A549 (cell line): ENCODE results near the gene PRKAG2.

Source experiments
- CBX2 ChIP-seq: fragments of 200-600 bp; sonication (generic); IDR thresholded peaks from 2 replicates; pipeline ENCODE4 v1.6.1; 2016; ENCODE audit warnings: low read depth, mild to moderate bottlenecking, borderline replicate concordance
- CEBPB ChIP-seq, 2 experiments: fragments of >200 bp in 1 of 2; sonication (Bioruptor Twin) in 1 of 2; formaldehyde crosslinking in 1 of 2; IDR thresholded peaks; 2 replicates each; pipeline ENCODE4 v1.6.1; 2012 to 2016
- CHD2 ChIP-seq: fragments of 150-350 bp; IDR thresholded peaks from 2 replicates; pipeline ENCODE4 v1.6.1; 2014; ENCODE audit warnings: low read length; ENCODE audit not compliant: partially characterized antibody
- CHD4 ChIP-seq: fragments of 200-600 bp; sonication (generic); IDR thresholded peaks from 2 replicates; pipeline ENCODE4 v1.6.1; 2016; ENCODE audit warnings: antibody characterized with exemption, mild to moderate bottlenecking, borderline replicate concordance
- EP300 ChIP-seq, 2 experiments: fragments of >200 bp; sonication (Bioruptor Twin); formaldehyde crosslinking; IDR thresholded peaks; 2 replicates in 1 of 2; 3 replicates in 1 of 2; pipeline ENCODE4 v1.6.1; 2016 to 2017
- JUN ChIP-seq, 2 experiments: fragments of >200 bp; sonication (Bioruptor Twin); formaldehyde crosslinking; IDR thresholded peaks; 2 replicates in 1 of 2; 3 replicates in 1 of 2; pipeline ENCODE4 v1.6.1; 2016 to 2017
- POLR2A ChIP-seq: IDR thresholded peaks from 2 replicates; pipeline ENCODE4 v1.6.1; 2012; ENCODE audit warnings: mild to moderate bottlenecking, low read length
- POLR2AphosphoS2 ChIP-seq: conservative IDR thresholded peaks from 2 replicates; pipeline ENCODE4 v1.6.1; 2012; ENCODE audit warnings: low read length, improper control_type of control experiment, inconsistent platforms
- RNF2 ChIP-seq: fragments of 200-600 bp; sonication (generic); IDR thresholded peaks from 2 replicates; pipeline ENCODE4 v1.6.1; 2016; ENCODE audit warnings: low read depth, mild to moderate bottlenecking, antibody characterized with exemption, moderate library complexity, borderline replicate concordance
- SMC3 ChIP-seq: fragments of >200 bp; sonication (Bioruptor Twin); formaldehyde crosslinking; IDR thresholded peaks from 3 replicates; pipeline ENCODE4 v1.6.1; 2018; ENCODE audit warnings: inconsistent platforms
- TF ChIP-seq, protein P1 (sequence below): fragments of >200 bp; sonication (Bioruptor Twin); formaldehyde crosslinking; IDR thresholded peaks from 3 replicates; pipeline ENCODE4 v1.5.1; 2016
- TF ChIP-seq, protein P2 (sequence below): IDR thresholded peaks from 2 replicates; pipeline ENCODE4 v1.6.1; 2012
- TF ChIP-seq, protein P3 (sequence below): fragments of 150-350 bp; IDR thresholded peaks from 2 replicates; pipeline ENCODE4 v1.6.1; 2014; ENCODE audit warnings: low read depth, mild to moderate bottlenecking, low read length
- TF ChIP-seq, protein P4 (sequence below): IDR thresholded peaks from 2 replicates; pipeline ENCODE4 v1.6.1; 2012

DNA sequence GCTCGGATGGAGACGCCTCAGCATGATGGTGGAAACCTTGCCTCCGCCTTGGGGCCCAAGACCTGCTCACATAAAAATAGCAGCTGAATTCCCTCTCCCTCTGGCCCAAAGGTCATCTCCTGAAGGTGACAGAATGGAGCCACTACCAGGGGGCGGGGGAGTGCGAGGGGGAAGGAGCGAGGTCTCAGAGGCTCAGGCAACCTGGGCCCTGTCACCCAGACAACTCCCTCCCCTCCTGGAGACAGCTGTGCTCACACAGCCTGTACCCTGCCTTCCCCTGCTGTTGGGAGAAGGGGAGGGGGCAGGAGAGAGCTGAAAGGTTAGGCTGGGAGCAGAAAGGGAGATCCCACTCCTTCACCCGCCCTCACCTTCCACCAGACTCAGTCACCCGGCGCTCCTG is 184.2 kb downstream of the PRKAG2 start:
- TF ChIP-seq SMC3: no peak
- TF ChIP-seq EP300 (IDR thresholded peaks at IDR 0.05): no peak
- TF ChIP-seq POLR2A: no peak
- TF ChIP-seq, protein P1, sequence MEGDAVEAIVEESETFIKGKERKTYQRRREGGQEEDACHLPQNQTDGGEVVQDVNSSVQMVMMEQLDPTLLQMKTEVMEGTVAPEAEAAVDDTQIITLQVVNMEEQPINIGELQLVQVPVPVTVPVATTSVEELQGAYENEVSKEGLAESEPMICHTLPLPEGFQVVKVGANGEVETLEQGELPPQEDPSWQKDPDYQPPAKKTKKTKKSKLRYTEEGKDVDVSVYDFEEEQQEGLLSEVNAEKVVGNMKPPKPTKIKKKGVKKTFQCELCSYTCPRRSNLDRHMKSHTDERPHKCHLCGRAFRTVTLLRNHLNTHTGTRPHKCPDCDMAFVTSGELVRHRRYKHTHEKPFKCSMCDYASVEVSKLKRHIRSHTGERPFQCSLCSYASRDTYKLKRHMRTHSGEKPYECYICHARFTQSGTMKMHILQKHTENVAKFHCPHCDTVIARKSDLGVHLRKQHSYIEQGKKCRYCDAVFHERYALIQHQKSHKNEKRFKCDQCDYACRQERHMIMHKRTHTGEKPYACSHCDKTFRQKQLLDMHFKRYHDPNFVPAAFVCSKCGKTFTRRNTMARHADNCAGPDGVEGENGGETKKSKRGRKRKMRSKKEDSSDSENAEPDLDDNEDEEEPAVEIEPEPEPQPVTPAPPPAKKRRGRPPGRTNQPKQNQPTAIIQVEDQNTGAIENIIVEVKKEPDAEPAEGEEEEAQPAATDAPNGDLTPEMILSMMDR: no peak
- TF ChIP-seq, protein P2, sequence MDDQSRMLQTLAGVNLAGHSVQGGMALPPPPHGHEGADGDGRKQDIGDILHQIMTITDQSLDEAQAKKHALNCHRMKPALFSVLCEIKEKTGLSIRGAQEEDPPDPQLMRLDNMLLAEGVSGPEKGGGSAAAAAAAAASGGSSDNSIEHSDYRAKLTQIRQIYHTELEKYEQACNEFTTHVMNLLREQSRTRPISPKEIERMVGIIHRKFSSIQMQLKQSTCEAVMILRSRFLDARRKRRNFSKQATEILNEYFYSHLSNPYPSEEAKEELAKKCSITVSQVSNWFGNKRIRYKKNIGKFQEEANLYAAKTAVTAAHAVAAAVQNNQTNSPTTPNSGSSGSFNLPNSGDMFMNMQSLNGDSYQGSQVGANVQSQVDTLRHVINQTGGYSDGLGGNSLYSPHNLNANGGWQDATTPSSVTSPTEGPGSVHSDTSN: no peak
- TF ChIP-seq CEBPB (IDR thresholded peaks at IDR 0.05): no peak
- no peak for TF ChIP-seq CBX2
- TF ChIP-seq JUN (IDR thresholded peaks at IDR 0.05): no peak
- TF ChIP-seq POLR2AphosphoS2: no peak
- TF ChIP-seq, protein P3, sequence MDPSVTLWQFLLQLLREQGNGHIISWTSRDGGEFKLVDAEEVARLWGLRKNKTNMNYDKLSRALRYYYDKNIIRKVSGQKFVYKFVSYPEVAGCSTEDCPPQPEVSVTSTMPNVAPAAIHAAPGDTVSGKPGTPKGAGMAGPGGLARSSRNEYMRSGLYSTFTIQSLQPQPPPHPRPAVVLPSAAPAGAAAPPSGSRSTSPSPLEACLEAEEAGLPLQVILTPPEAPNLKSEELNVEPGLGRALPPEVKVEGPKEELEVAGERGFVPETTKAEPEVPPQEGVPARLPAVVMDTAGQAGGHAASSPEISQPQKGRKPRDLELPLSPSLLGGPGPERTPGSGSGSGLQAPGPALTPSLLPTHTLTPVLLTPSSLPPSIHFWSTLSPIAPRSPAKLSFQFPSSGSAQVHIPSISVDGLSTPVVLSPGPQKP: no peak
- no peak for TF ChIP-seq CHD4
- no peak for TF ChIP-seq CHD2
- TF ChIP-seq, protein P4, sequence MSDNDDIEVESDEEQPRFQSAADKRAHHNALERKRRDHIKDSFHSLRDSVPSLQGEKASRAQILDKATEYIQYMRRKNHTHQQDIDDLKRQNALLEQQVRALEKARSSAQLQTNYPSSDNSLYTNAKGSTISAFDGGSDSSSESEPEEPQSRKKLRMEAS: no peak
- TF ChIP-seq RNF2: no peak
